Activated CD8-positive, alpha-beta memory T cell treated with anti-CD3 and anti-CD28 coated beads for 48 hours (primary cell): Measurements from ENCODE around the gene LCP1.

ENCODE experiments used
- DNase-seq, 3 experiments: peaks; one replicate each; pipeline ENCODE4 v3.0.0-alpha.2; 2020; ENCODE audit warnings: low read depth in 2 of 3, low spot score in 2 of 3

The LCP1 gene

GRCh38 chr13:46129955-46130618 is 51.9 kb downstream of the LCP1 start:
- no peak for DNase-seq

DNA sequence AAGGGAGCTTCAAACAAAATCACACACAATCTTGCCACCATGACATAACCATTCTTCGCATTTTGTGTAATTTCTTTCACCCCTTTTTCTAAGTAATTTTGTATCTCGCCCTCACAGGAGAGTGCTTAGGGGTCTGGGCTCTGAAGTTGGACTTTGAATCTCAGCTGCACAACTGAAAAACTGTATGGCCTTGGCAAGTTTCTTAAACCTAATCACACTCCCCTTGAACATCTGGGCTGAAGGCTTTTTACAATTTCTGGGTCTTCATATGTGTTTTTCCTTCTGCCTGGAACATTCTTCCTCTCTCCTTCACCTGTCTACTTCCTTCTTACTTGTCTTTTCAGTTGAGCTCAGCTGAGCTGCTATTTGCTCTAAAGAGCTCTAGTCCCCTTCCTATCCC is 52.9 kb downstream of the LCP1 start:
- DNase-seq = no peak

DNA sequence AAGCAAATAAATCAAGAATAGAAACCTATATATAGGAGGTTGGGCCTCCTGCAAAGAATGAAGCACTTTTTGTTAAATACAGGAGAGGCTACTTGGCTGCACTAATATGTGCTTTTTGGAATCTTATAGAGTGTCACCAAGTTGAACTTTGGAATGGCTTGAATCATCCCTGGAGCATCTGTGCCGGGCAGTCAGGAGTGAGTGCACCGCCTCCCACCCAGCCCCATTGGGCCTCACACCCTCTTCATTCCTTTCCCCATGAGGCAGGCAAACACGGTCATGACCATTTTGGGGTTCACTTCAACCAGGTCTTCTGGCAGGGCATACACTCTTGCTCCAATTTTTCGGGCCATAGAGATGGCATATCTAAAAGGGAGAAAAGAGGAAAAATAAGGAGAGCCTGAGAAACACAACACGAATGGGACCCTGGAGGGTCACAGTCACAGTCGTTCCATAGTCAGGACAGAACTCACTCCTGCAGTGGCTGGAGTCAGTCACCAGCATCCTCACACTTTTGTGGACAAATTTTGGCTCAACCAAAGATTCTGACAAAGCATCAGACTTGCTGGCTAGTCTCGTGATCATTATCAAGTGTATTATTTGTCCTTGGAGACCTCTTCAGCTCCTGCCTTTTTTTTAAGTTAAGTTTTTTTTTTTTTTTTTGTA is 54.5 kb downstream of the LCP1 start:
- DNase-seq = no peak

GRCh38 chr13:46126552-46127357 is 55.2 kb downstream of the LCP1 start:
- DNase-seq = no peak

- no peak for DNase-seq
Observed at GRCh38 chr13:46126056-46126455, 55.9 kb downstream of the LCP1 start.

DNA sequence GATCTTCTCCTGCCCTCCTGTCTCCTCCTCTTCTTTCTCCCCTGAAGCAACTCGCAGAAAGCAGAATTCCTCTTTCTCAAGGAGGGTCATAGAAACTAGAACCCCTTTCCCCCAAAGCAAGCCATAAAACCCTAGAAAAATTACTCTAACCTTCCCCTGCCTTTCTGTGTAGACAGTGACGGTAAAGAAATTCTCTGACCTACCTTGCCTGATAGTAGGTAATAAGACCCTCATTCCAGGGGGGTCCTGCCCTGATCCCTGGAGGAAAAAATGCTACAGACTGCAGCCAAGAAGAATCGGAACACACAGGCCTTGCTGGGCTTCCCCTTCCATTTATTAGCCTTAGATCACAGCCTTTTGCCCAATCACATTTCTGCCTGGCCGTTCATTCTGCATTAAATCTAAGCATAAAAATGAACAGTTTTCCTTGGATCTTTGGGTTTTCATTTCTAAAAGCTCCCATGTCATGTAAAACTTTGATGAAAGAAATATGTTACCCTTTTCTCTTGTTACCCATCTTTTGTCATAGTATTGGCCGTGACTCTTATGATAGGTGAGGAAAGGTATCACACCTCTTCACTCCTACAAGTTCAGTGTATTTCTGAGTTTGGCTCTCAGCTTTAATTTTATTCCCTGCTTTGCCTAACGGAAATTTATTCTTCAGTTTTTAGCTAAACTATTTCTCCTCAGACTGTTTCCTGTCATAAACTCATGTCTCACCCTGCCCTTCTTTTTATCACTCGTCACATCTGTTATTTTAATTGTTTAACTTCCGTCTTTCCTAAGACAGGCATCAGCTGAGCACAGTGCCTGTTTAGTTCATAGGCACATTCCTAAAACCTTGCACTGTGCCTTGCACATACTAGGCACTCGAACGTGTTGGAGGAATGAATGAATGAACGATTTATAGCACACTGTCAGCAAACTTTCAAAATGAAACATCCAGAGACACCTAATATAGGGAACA is 56.7 kb downstream of the LCP1 start:
- DNase-seq = no peak

GRCh38 chr13:46124531-46124966 is 57.4 kb downstream of the LCP1 start:
- peak in 1 of 3 experiments; percentile 18 for DNase-seq

- no peak for DNase-seq
Observed at GRCh38 chr13:46122304-46122703, 59.7 kb downstream of the LCP1 start.

DNA sequence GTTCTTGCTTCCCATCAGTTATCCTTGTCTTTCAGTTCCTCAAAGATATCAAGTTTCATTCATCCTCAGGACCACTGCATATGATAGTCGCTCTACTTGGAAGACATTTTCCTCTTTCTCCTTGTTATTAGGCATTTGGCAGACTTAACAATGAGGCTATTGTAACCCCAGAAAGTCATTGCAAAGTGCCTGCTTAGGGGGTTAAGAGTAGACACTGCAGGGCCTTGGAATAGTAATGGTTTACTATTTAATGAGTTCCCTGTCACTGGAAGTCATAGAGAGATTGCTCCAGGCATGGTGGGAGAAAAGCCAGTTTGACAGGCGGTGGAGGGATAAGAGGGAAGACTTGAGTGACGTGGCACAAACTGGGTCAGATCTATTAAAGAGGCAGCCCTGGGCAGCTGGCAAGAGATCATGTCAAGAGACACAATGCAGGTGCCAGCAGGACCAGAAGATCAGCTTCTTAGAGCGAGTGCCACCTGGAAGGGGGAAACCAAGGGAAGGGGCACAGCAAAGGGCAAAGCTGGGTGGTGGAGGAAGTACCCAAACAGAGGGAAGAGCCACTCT is 60.3 kb downstream of the LCP1 start:
- no peak for DNase-seq

- DNase-seq = no peak
Observed at GRCh38 chr13:46121033-46121432, 60.9 kb downstream of the LCP1 start.

GRCh38 chr13:46119883-46120614 is 61.9 kb downstream of the LCP1 start:
- DNase-seq = no peak

DNA sequence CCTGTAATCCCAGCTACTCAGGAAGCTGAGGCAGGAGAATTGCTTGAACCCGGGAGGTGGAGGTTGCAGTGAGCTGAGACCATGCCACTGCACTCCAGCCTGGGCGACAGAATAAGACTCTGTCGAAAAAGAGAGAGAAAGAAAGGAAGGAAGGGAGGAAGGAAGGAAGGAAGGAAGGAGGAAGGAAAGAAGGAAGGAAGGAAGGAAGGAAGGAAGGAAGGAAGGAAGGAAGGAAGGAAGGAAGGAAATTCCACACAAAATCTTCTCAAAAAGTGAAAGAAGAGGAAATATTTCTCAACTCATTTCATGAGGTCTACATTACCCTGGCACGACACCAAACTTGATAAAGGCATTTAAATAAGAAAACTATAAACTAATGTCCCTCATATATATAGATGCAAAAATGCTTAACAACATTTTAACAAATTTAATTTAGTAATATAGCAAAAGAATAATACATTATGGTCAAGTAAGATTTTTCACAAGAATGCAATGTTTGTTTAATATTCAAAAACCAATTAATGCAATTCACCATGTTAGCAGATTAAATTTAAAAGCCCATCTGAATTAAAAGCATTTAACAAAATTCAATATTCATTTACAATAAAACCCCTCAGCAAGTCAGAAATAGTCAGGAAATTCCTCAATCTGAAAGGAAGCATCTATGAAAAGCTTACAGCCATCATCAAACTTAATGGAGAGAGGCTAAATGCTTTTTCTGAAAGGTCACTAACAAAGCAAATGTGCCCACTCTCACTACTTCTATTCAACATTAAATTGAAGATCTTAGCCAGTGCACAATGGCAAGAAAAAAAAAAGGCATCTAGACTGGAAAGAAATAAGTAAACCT is 65.1 kb downstream of the LCP1 start:
- no peak for DNase-seq

DNA sequence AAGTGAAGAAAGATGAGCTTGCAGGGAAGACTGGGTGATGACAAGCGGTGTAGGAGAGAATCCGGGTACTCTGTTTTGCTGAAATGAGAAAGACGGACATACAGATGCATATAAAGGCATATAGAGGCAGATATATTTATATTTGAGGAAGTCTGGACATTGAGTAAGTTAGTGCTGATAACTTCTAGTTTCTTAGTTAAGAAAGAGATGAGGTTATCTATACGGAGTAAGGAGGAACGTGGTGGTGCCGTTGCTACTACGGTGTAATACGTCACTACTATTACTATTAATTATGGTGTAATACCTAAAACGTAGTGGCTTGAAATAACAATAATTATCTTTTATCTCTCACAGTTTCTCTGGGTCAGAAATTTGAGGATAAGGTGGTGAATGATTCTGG is 67.4 kb downstream of the LCP1 start:
- no peak for DNase-seq

DNA sequence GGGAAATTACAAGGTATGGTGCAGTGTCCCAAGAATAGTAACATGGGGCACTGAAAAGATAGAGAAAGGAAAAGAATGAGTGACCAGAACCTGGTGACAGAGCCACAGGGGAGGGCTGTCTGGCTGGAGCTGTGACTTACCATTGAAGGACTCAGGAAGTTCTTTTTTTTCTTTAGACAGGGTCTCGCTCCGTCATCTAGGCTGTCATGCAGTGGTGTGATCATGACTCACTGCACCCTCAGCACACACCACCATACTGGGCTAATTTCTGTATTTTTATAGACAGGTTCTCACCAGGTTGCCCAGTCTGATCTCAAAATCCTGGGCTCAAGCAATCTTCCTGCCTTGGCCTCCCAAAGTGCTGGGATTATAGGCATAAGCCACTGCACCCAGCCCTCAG is 68.4 kb downstream of the LCP1 start:
- DNase-seq = no peak

DNA sequence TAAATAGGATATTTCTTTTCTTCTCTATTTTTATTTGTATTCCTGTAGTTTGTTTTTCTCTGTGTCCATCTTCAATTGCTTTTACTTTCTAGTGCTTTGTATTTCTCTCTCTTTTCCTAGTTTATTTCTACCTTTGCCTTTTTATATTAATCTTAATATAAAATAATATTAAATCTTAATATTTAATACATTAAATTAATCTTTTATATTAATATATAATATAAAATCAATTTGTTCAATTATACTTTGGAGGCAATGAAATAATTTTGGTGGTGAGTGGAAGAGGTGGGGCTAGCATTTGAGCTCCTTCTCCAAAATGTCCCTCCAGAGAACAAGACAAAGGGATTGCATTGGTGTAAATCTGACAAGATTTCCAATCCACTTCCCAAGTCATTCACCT is 70.8 kb downstream of the LCP1 start:
- no peak for DNase-seq

- no peak for DNase-seq
Observed at GRCh38 chr13:46109451-46109850, 72.5 kb downstream of the LCP1 start.

GRCh38 chr13:46106839-46107371 is 75.1 kb downstream of the LCP1 start:
- no peak for DNase-seq

DNA sequence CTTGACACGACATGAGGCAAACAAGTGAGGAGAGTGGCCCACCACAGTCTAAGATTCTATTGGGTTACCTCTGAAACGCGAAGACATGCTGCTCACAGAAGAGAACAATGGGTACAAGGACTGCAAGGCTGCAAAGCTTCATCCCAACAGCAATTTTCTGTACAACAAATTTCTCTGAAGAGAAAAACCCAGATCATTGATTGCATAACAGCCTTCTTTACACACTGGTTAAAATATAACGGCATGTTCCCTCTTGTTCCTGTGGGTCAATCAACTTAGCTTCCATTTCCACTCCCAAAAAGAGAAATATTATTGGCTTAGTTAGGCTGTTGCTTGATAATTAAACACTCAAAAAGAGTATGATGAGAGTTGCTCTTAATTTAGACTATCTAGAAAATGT is 77.1 kb downstream of the LCP1 start, which contains the start of gene CPB2:
CPB2 (minus strand) TSS at position 166 of the 400 bp plus-strand sequence; CDS start at position 142, 24 bp downstream.
- DNase-seq = no peak

- no peak for DNase-seq
Observed at GRCh38 chr13:46103037-46103436, 78.9 kb downstream of the LCP1 start.
